SKM-1 (cell line): ENCODE data around the gene ARL15.
A peak's percentile ranks its signal among the peaks of the same experiment; 100 is the strongest.
"Not testable (repeated sequence)": the region's sequence is repeated elsewhere in the genome, so short reads cannot be mapped to it uniquely, and the experiment has no call there.

ENCODE experiments used
- DNase-seq: peaks from one replicate; lab custom pipeline; 2025; ENCODE audit not compliant: unreplicated experiment; lab: John Stamatoyannopoulos, UW

ARL15 gene

DNA sequence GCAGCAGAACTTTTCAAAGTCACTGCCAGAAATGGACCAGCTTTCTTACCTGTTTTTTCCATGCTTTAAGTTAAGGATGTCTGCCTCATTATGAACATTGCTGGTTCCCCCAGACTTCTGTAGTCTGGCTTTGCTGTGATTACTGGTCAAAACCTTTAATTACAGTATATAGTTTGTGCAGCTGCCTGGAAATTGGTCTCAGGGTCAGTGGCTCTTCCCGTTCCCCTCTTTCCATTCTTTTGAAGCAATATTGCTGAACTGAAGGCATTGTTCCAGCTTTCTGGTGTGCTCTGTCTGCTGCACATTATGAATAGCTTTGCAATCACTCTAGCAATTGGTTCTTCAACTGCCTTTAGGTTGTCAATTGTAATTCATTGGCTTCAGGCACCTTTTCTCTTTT lies 206.5 kb downstream of the ARL15 start:
- no peak for DNase-seq

DNA sequence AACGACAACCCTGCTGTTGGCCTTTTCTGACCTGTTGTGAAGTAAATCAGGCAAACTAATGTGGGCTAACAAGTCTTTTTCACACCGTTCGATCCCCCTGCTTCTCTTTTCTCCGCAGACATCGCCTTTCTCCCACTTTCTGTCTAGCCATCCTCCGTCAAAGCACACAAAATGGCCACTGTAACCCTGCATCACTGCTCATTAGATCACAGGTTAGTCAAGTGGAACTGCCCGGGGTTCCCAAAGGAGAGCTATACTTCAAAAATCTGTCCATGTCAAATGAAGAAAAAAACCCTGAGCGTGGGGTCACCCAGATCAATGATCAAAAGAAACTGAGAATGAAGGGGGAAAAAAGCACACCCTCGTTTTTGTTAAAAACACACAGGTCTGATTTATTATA lies 212.1 kb downstream of the ARL15 start:
- no peak for DNase-seq

DNA sequence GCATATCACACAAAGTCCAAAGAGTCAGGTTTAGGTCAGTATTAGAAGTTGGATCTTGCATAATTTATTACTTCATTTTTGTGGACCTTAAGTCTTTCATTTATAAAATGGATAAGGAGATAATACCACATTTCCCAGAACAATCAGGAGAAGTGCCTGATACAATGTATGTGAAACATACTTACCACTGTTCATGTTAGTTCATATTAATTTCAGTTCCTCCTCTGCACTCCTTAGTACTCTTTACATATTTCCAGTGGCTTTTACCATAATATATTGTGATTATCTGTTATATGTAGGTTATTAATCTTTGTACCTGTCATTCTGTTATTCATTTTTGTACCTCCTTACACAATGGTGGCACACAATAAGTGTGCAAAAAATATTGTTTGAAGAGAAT lies 214.4 kb downstream of the ARL15 start:
- no peak for DNase-seq

DNA sequence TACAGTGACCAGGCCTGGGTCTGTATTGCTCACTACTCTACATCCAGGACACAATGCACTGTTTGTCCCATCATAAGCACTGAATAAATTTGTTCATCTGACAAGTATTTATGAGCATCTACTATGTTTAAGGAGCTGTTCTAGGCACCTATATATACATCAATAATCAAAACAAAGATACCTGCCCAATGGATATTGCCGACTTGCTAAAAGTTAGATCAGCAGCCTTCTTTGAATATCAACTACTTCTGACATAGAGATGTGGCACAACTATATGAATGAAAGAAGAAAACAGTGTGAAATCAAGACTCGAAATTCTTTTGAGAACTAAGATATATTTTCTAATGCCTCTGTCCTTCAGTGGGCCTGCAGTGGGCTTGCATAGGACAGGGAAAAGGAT lies 215.7 kb downstream of the ARL15 start:
- no peak for DNase-seq

DNA sequence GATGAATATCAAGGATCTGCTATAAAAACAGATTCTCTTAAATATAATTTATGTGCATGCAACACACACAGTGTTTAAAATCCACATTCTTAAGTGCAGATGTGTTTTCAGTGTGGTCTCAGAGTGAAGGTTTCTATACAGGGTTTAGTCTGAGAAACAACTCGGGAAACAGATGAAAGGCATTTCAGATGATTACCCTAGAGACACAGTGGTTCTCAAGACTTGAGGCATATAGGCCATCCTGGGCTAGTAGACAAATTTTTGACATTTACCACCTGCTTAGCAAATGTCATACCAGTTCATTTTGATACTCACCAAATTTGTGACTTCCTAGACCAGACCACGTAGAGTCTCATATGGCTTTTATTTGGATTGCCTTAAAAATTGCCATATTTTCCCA lies 216.5 kb downstream of the ARL15 start:
- no peak for DNase-seq

DNA sequence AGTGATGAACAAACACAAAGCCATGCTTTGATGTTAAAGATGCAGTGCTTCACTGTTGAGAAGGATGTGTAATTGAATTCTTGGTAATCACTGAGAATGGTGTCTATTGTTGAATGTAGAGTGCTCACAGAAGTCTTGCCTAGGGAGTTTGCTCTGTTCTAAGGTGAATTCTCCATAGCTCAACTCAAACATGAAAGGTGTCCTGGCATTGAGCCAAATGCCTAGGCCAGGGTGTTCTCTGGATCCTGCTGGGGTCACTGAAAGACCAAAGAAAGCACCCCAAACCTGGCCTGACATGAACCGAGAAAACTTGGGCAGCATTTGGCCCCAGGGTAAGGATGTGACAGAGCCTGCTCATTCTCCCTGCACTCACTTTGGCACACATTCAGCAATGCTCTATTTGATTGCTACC lies 217.3 kb downstream of the ARL15 start:
- DNase-seq = no peak

DNA sequence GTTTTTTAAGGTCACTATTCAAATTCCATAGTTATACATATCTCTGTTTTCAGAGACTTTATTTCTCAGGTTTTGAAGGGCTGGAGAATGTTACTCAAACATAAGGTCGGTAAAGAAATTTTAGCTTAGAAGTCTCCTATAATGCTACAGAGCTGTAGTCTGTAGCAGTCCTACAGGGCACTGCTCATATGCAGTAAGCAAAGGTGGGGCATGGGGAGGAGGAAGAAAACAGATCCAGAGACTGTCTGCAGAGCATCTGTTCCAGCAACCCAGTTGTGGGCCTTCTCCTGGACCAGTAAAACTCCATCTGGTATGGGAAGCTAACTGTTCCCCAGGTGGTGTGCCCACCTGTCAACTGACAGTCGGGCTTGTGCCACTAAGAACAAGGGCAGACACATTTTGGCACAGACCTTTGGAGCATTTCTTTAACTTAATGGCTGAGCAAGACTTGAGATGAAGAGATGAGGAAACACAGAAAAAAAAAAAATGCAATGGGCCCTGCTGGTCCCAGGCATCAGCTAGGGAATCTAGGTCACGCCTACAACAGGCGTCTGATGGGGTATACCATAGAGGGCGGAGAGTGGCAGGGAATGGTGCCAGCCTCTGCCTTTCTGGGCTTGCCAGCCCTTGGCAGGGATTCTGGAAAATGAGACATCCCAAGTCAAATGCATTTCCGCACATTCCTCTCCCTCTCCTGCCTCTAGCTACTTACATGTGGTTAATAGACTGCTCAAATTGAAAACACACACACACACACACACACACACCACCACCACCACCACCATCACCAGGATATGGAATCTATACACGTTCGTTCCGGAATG lies 218.9 kb downstream of the ARL15 start:
- no peak for DNase-seq

DNA sequence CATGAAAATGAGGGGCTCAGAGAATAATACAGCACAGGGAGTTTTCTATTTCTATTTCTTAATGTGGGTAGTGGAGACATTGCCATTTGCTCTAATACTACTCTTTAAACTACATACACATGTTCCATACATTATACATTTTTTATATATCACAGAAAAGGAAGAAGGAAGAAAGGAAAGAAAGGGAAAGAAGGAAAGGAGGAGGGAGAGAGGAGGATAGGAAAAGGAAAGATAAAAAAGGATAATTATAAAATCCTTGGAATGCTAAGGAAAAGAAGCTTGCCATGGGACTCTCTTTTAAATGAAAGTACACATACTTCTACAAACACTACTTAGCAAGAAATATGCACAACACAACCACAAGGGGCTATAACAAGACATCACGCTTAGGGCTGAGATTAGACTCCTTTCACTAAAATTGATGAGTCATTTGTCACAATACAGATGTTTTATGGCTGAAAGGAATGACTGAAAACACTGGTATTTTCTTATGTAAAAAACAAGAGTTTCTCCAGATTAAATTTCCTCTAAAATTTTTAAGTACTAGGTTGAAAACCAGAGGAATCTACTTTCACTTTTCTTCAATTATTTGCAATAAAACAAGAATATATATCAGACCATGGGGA lies 219.8 kb downstream of the ARL15 start:
- DNase-seq = no peak

DNA sequence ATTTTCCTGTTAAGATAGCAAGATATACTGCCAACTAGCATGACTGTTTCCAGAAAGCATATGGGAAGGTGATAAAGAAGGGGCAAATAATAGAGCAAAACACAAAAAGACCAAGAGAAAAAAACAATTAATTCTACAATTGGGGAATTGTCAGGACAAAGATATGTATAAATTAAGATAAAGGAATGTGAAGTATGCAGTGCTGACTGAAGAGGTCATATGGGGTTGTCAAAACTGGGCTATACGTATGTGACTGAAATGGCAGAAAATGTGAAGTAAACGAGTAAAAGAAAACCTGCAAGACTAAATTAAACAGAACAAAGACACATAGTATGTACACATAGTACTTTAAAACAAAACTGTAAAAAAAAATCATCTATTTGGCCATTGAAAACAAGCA lies 222.3 kb downstream of the ARL15 start:
- no peak for DNase-seq

DNA sequence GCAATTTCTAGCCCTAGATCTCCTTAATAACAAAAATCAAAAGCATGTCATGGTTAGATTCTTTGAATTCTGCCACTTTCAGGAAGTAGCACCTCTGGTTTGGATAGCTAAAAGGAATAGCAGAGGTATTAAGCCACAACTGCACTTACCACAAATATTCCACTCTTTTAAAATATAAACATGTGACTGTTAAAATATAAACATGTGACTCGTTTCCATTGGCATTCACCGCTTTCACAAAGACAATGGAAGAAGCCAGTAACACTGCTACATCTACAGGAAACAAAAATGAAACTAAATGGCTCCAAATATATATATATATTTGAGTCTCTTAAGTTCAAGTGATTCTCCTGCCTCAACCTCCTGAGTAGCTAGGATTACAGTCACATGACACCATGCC lies 222.9 kb downstream of the ARL15 start:
- DNase-seq = no peak

DNA sequence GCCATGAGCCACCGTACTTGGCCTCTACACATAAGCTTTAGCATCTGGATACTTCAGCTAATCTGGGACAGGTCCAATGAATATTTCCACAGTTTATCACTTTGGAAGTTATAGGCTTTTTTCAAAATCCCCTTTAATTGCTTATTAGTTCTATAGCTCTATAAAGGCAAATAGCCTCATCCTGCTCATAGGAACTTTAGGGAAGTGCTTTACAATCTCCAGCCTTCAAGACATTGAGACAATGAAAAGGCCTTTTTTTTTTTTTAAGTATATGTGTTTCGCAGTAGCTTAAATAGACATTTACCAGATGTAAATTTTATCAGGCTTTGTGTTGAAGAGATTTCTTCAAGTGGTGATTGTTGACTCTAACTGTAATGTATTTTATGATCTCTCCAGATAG lies 224.2 kb downstream of the ARL15 start:
- DNase-seq = no peak

DNA sequence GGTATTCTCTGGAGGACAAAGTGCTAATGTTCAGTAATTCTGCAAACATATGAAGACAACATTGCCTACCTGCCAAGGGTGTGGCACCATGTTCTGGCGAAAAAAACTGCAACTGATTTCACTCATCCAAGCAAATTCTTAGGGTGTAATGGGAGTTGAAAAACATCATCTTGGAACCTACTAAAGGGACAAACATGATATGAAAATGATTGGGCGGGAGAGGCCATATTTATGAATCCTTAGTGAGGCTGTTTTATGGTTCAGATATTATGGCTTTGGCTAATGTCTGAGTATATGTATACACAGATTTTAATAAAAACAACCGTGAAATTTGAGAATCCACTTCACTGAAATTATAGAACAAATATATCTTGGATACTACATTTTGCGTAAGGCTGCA lies 225.7 kb downstream of the ARL15 start:
- DNase-seq = no peak

DNA sequence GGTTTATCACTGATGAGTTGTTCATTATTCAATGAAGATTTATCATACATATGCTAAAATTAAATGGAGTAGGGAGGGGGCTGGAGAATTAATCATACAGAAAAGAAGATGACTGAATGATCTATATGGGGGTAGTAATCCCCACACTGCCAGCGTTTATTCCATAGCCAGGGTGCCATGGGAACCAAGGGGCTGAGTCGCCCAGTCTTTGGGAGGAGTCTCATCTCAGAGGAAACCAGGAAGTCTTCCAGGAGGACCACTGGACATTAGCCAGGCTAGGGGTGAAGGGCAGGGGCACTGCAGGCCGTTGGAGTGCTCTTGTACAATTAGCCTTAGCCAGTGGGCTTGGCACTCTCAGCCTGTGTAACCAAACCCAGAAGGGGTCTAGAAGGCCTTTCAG lies 226.5 kb downstream of the ARL15 start:
- DNase-seq = no peak

DNA sequence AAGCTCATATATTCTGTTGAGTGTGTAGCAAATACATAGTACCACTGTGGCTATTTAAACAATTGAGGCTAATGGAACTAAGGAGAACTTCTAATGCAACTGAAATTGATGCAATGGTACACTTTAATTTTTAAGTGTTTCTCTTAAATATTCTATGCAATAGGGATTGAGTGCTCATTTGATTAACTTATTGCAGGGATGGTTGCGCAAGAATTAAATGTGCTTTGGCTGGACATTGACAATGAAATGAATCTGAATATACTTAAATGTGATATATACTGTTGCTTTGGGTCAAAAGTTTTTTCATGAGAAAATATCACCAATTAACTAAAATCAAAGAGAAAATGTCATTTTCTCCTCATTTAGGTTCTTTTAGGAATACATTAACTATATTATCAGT lies 227.1 kb downstream of the ARL15 start:
- no peak for DNase-seq

DNA sequence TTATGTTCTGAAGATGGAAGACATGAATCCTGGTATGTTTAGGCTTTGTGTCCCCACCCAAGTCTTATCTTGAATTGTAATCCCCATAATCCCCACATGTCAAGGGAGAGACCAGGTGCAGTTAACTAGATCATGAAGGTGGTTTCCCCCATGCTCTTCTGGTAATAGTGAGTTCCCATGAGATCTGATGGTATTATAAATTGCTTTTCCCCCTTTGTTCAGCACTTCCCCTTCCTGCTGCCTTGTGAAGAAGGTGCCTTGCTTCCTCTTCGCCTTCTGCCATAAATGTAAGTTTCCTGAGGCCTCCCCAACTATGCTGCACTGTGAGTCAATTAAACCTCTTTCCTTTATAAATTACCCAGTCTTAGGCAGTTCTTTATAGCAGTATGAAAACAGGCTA lies 229.0 kb downstream of the ARL15 start:
- no peak for DNase-seq

DNA sequence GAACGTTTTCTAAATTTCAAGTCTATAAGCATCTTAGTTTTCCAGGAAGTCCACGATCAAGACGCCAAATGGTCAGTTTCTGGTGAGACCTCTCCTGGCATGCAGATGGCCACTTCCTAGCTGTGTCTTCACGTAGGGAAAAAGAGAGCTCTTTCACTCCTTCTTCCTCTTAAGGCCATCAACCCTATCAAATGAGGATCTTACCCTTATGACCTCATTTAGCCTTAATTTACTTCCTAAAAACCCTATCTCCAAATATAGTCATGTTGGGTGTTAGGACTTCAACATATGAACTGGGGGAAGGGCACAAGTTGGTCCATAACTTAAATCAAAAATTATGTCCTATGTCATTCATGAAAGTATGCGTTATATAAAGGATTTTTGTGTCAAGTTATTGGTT lies 229.5 kb downstream of the ARL15 start:
- peak; percentile 50 for DNase-seq

DNA sequence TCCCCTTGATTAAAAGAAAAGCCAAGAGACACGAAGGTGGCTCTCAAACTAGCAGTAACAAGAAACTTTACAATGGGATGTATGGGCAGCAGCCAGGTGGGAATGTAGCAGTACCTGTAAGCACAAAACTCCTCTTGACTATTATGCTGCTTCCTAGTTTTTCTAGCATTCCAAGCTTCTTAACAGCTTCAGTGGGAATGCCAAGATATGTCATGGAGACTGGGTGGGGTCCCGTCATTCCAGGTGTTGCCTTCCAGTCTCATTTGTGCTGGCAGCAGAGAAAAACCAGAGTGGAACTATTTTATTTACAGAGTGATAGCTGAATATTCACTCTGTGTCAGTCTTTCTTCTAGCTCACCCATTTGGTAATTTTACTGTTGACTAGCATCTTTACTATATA lies 236.6 kb downstream of the ARL15 start:
- no peak for DNase-seq

DNA sequence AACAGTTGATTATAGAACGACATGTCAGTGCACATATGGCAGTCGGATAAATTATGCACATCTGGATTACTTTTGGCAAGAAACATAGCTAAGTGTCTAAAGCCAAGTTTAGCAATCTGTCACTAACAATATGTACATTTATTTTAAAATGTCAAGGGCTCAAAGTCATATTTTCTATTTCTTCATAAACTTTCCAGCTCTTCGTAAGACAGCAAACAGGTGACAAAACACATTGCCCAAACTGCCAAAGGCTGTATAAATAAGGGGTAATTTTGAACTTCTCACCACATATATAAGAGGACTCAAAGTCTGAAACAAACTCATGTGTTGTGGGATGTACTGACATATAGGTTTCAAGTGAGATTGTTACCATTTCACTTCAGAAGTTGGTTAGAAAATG lies 237.2 kb downstream of the ARL15 start:
- DNase-seq = no peak

DNA sequence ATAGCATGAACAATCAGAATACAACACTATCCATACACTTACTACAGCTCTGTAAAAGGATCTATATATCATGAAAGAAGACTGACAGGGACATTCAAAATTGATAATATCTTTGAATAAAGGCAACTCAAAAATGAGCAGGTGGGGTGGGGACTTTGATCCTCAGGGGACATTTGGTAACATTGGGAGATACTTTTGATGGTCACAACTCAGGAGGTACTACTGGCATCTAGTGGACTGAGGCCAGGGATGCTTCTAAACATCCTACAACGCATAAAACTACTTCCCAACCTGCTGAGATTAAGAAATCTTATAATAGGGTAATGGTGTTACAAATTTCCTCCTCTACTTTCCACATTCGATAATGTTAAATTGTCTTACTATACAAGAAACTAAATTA lies 243.9 kb downstream of the ARL15 start:
- DNase-seq = no peak

DNA sequence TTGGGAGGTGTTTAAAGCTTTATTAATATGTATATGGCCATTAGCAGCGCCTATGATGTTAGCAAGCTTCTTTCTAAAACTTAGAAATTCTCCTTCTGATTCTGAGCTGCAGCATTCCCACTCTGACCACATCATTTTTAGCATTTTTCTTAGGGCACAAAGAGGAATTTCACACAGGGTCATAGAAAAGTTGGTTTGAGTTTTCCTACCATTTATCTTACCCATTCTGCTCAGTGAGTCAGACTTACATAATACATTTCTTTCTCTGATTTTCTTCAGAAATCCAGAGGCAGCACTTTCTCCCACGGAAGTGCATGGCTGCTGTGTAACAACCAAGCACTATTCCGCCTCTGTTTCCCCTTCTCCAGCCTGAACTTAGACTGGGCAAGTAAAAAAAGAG lies 246.6 kb downstream of the ARL15 start:
- no peak for DNase-seq

DNA sequence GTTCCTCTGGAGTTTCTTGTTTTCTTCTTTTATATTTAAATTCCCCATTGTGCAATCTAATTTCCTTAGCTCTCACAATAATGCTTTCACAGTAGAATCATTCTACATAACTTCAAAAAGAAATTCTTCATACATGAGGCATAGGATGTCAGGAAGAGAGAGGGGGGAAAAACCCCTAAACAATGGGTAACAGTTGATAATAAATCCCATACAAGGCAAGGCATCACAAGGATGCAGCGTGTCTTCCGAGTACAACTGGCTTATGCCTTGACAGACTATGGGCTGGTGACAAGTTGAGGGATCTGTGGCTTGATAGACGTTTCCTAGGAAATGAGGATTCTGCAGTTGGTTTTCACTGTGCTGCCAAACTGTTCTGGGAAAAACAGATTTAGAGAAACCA lies 247.4 kb downstream of the ARL15 start:
- no peak for DNase-seq

DNA sequence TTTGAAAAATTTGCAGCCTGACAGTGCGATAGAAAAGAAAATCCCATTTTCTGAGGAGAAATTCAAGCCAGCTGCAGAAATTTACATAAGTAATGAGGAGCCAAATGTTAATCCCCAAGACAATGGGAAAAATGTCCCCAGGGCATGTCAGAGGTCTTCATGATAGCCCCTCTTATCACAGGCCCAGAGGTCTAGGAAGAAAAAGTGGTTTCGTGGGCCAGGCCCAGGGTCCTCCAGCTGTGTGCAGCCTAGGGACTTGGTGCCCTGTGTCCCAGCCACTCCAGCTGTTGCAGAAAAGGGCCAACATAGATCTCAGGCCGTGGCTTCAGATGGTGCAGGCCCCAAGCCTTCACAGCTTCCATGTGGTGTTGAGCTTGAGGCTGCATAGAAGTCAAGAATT lies 249.5 kb downstream of the ARL15 start:
- DNase-seq = not testable (repeated sequence)

DNA sequence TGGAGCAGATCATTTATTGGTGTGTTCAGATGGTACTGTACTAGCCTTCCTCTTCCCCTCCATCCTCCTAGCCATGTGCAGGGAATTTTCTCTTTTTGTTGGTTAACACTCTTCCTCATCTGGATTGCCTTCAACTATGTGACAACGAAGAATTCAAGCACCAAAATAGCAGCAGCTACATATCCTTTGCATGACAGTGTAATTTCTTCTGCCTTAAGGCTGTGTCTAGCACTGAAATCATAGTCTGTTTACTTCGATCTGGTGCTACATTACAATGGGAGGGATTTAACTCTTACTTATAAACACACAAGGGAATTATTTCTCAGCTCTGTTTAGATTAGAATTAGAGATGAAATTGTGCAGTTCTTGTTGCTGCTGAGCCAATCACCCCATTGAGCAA lies 260.4 kb downstream of the ARL15 start:
- DNase-seq = no peak
